HEK293 (cell line): Measurements from ENCODE around the gene PHAX.
"Not testable (repeated sequence)": the region's sequence is repeated elsewhere in the genome, so short reads cannot be mapped to it uniquely, and the experiment has no call there.

Experiments used
- CTCF ChIP-seq: fragments of 450-650 bp; formaldehyde crosslinking; IDR thresholded peaks from 2 replicates; pipeline ENCODE4 v1.5.1; 2016; ENCODE audit warnings: missing biosample characterization, missing genetic modification characterization
- MZF1 ChIP-seq: fragments of 450-650 bp; formaldehyde crosslinking; IDR thresholded peaks from 2 replicates; pipeline ENCODE4 v1.5.1; 2017; ENCODE audit warnings: missing biosample characterization, missing genetic modification characterization, borderline replicate concordance
- PRDM1 ChIP-seq: fragments of 450-650 bp; formaldehyde crosslinking; IDR thresholded peaks from 2 replicates; pipeline ENCODE4; 2016; ENCODE audit warnings: missing biosample characterization, missing genetic modification characterization
- REST ChIP-seq: fragments of 450-650 bp; formaldehyde crosslinking; IDR thresholded peaks from 2 replicates; pipeline ENCODE4 v1.5.1; 2016; ENCODE audit warnings: missing biosample characterization, missing genetic modification characterization
- SCRT2 ChIP-seq: fragments of 450-650 bp; formaldehyde crosslinking; IDR thresholded peaks from 2 replicates; pipeline ENCODE4 v1.5.1; 2016; ENCODE audit warnings: missing biosample characterization, missing genetic modification characterization
- ZBTB26 ChIP-seq: fragments of 450-650 bp; formaldehyde crosslinking; optimal IDR thresholded peaks from 2 replicates; pipeline ENCODE3; 2016; ENCODE audit warnings: missing biosample characterization, mild to moderate bottlenecking, missing genetic modification characterization
- ZNF174 ChIP-seq: fragments of 450-650 bp; formaldehyde crosslinking; IDR thresholded peaks from 2 replicates; pipeline ENCODE4 v1.5.0; 2017; ENCODE audit warnings: missing biosample characterization, mild to moderate bottlenecking, missing genetic modification characterization
- ZNF302 ChIP-seq: fragments of 450-650 bp; formaldehyde crosslinking; IDR thresholded peaks from 2 replicates; pipeline ENCODE4 v1.5.1; 2016; ENCODE audit warnings: missing biosample characterization, missing genetic modification characterization, low read depth
- ZNF341 ChIP-seq: fragments of 450-650 bp; formaldehyde crosslinking; IDR thresholded peaks from 2 replicates; pipeline ENCODE4; 2016; ENCODE audit warnings: low read depth, missing biosample characterization, missing genetic modification characterization
- ZNF362 ChIP-seq: fragments of 450-650 bp; formaldehyde crosslinking; IDR thresholded peaks from 2 replicates; pipeline ENCODE4 v1.5.1; 2016; ENCODE audit warnings: missing biosample characterization, missing genetic modification characterization
- ZNF561 ChIP-seq: fragments of 450-650 bp; IDR thresholded peaks from 2 replicates; pipeline ENCODE4 v1.5.1; 2018; ENCODE audit warnings: missing biosample characterization, missing genetic modification characterization, borderline replicate concordance
- ZNF624 ChIP-seq: fragments of 450-650 bp; formaldehyde crosslinking; IDR thresholded peaks from 2 replicates; pipeline ENCODE4 v1.5.1; 2017; ENCODE audit warnings: missing biosample characterization, missing genetic modification characterization
- ZNF785 ChIP-seq: fragments of 450-650 bp; formaldehyde crosslinking; IDR thresholded peaks from 2 replicates; pipeline ENCODE4 v1.5.1; 2016; ENCODE audit warnings: missing biosample characterization, missing genetic modification characterization

GRCh38 chr5:126649057-126649456 lies 48.3 kb downstream of the PHAX start:
- not testable (repeated sequence) for TF ChIP-seq ZNF362; ZNF624 (tag by site-specific recombination); ZNF561 (tag by site-specific recombination); ZBTB26 (tag by site-specific recombination); CTCF (tag by site-specific recombination); PRDM1 (tag by site-specific recombination); ZNF785 (tag by site-specific recombination); ZNF341 (tag by site-specific recombination); MZF1 (tag by site-specific recombination); ZNF174 (tag by site-specific recombination); ZNF302 (tag by site-specific recombination); REST
- peak; percentile 59; the same call in 1 of the 2 replicates for TF ChIP-seq SCRT2 (tag by site-specific recombination)
